SK-N-MC (cell line): ENCODE results near the gene DLG2.

Experiments used
- DNase-seq: peaks from one replicate; pipeline ENCODE4 v3.0.0-alpha.2; 2011; ENCODE audit warnings: low read depth, low spot score
- H3K27ac ChIP-seq: fragments of 200-600 bp; sonication (generic); 2 replicates; pipeline ENCODE4 v1.5.1; 2016; ENCODE audit warnings: mixed run types
- H3K36me3 ChIP-seq: fragments of 200-600 bp; sonication (generic); 2 replicates; pipeline ENCODE4 v1.6.1; 2017; ENCODE audit warnings: antibody characterized with exemption, low read length, mixed read lengths; ENCODE audit not compliant: insufficient read depth
- H3K4me3 ChIP-seq: fragments of 200-600 bp; sonication (generic); 2 replicates; pipeline ENCODE4 v1.5.1; 2016
- H3K9ac ChIP-seq: fragments of 200-600 bp; sonication (generic); 2 replicates; pipeline ENCODE4 v1.8.0; 2017; ENCODE audit warnings: mixed run types, mixed read lengths; ENCODE audit not compliant: insufficient read length
- H3K9me3 ChIP-seq: fragments of 200-600 bp; sonication (generic); 2 replicates; pipeline ENCODE4 v1.6.1; 2017; ENCODE audit warnings: low read depth, mild to moderate bottlenecking, antibody characterized with exemption, low read length, moderate library complexity, mixed read lengths
- EZH2 ChIP-seq: fragments of 200-600 bp; sonication (generic); IDR thresholded peaks from one replicate; pipeline ENCODE4 v1.6.1; 2017; ENCODE audit warnings: antibody characterized with exemption
- FOXP2 ChIP-seq: optimal IDR thresholded peaks from 2 replicates; pipeline ENCODE3; 2011; ENCODE audit warnings: mild to moderate bottlenecking, moderate library complexity; ENCODE audit not compliant: insufficient read depth; ENCODE audit errors: extremely low read length, control extremely low read depth
- POLR2AphosphoS5 ChIP-seq: IDR thresholded peaks from 2 replicates; pipeline ENCODE4 v1.6.1; 2012; ENCODE audit warnings: mild to moderate bottlenecking, low read depth, low read length, borderline replicate concordance

Gene DLG2

GRCh38 chr11:83628622-83629355 is 1998.4 kb downstream of the DLG2 start:
- TF ChIP-seq POLR2AphosphoS5 (no peak), FOXP2 (no peak), EZH2 (no peak)
- H3K36me3 ChIP-seq = peaks cover 43% of the 10 kb centered on the region
- H3K27ac ChIP-seq = peak overlapping the region; percentile 94
- peak overlapping the region; percentile 34 for H3K4me3 ChIP-seq
- H3K9me3 ChIP-seq = no peaks in the 10 kb centered on the region
- peak overlapping the region; percentile 45 for H3K9ac ChIP-seq
- no peak for DNase-seq

GRCh38 chr11:83625336-83625735 is 2001.8 kb downstream of the DLG2 start:
- H3K36me3 ChIP-seq = peaks cover 52% of the 10 kb centered on the region
- no peaks in the 10 kb centered on the region; the same call in 1 of the 2 replicates for H3K9me3 ChIP-seq
- H3K4me3 ChIP-seq = no peak overlapping the region; the same call in 1 of the 2 replicates
- peak overlapping the region; percentile 91 for H3K27ac ChIP-seq
- no peak for DNase-seq
- H3K9ac ChIP-seq = no peak overlapping the region
- no peak for TF ChIP-seq EZH2
- TF ChIP-seq POLR2AphosphoS5 = no peak
- TF ChIP-seq FOXP2 = no peak

GRCh38 chr11:83617671-83618070 is 2009.5 kb downstream of the DLG2 start:
- Histone ChIP-seq H3K4me3 (no peak overlapping the region), H3K27ac (no peak overlapping the region), H3K9ac (no peak overlapping the region), H3K9me3 (no peaks in the 10 kb centered on the region), H3K36me3 (peaks cover 62% of the 10 kb centered on the region)
- TF ChIP-seq FOXP2 (no peak), EZH2 (no peak), POLR2AphosphoS5 (no peak)
- DNase-seq = no peak

- no peaks in the 10 kb centered on the region for H3K9me3 ChIP-seq
- H3K27ac ChIP-seq = no peak overlapping the region; the same call in 1 of the 2 replicates
- no peak overlapping the region for H3K4me3 ChIP-seq
- H3K36me3 ChIP-seq = peaks cover 42% of the 10 kb centered on the region
- no peak overlapping the region for H3K9ac ChIP-seq
- no peak for TF ChIP-seq EZH2
- no peak for TF ChIP-seq POLR2AphosphoS5
- no peak for TF ChIP-seq FOXP2
- no peak for DNase-seq
Observed at GRCh38 chr11:83613767-83614121, 2013.4 kb downstream of the DLG2 start.

GRCh38 chr11:83612891-83613766 is 2014.0 kb downstream of the DLG2 start:
- TF ChIP-seq POLR2AphosphoS5 (no peak), EZH2 (no peak), FOXP2 (no peak)
- Histone ChIP-seq H3K9me3 (no peaks in the 10 kb centered on the region), H3K4me3 (no peak overlapping the region), H3K27ac (no peak overlapping the region; the same call in 1 of the 2 replicates), H3K9ac (no peak overlapping the region), H3K36me3 (peaks cover 37% of the 10 kb centered on the region)
- no peak for DNase-seq

- no peak for TF ChIP-seq FOXP2
Observed at GRCh38 chr11:83611600-83611999, 2015.5 kb downstream of the DLG2 start.

GRCh38 chr11:83611031-83611430 is 2016.1 kb downstream of the DLG2 start:
- TF ChIP-seq EZH2 (no peak), FOXP2 (no peak), POLR2AphosphoS5 (no peak)
- Histone ChIP-seq H3K9ac (no peak overlapping the region), H3K36me3 (peaks cover 32% of the 10 kb centered on the region), H3K27ac (peak overlapping the region; percentile 1; the same call in 1 of the 2 replicates), H3K9me3 (no peaks in the 10 kb centered on the region), H3K4me3 (no peak overlapping the region)
- no peak for DNase-seq

More at GRCh38 chr11:83611600-83611999, 2015.5 kb downstream of the DLG2 start:
- no peak overlapping the region for H3K4me3 ChIP-seq
- peak overlapping the region; percentile 1; the same call in 1 of the 2 replicates for H3K27ac ChIP-seq
- no peaks in the 10 kb centered on the region for H3K9me3 ChIP-seq
- DNase-seq = no peak
- no peak overlapping the region for H3K9ac ChIP-seq
- peaks cover 36% of the 10 kb centered on the region for H3K36me3 ChIP-seq

- H3K27ac ChIP-seq = peak overlapping the region; percentile 55
- H3K9ac ChIP-seq = no peak overlapping the region
- no peaks in the 10 kb centered on the region for H3K9me3 ChIP-seq
- TF ChIP-seq POLR2AphosphoS5 = no peak
- no peak for TF ChIP-seq FOXP2
- no peak for TF ChIP-seq EZH2
- no peak for DNase-seq
- no peak overlapping the region for H3K4me3 ChIP-seq
- peaks cover 27% of the 10 kb centered on the region for H3K36me3 ChIP-seq
Observed at GRCh38 chr11:83609191-83609590, 2018.0 kb downstream of the DLG2 start.
